C4-2B (cell line): Measurements from ENCODE around the gene SPATA33.
"Not testable (repeated sequence)": the region's sequence is repeated elsewhere in the genome, so short reads cannot be mapped to it uniquely, and the experiment has no call there.

ENCODE experiments used
- H3K27ac ChIP-seq: fragments of 450-650 bp; 2 replicates; pipeline ENCODE4 v1.5.1; 2017
- CTCF ChIP-seq: fragments of 450-650 bp; conservative IDR thresholded peaks from 2 replicates; pipeline ENCODE4 v1.5.1; 2017; ENCODE audit warnings: mild to moderate bottlenecking
- ZFX ChIP-seq: fragments of 450-650 bp; IDR thresholded peaks from 2 replicates; pipeline ENCODE4 v1.6.1; 2017

The SPATA33 gene

GRCh38 chr16:89697616-89698331 lies 40.1 kb downstream of the SPATA33 start:
- H3K27ac ChIP-seq: no peak overlapping the region
- TF ChIP-seq ZFX (no peak), CTCF (no peak)

- not testable (repeated sequence) for H3K27ac ChIP-seq
Measured at GRCh38 chr16:89698717-89699116, 41.1 kb downstream of the SPATA33 start.

GRCh38 chr16:89699629-89700099 lies 42.0 kb downstream of the SPATA33 start:
- H3K27ac ChIP-seq: peak overlapping the region; percentile 89

DNA sequence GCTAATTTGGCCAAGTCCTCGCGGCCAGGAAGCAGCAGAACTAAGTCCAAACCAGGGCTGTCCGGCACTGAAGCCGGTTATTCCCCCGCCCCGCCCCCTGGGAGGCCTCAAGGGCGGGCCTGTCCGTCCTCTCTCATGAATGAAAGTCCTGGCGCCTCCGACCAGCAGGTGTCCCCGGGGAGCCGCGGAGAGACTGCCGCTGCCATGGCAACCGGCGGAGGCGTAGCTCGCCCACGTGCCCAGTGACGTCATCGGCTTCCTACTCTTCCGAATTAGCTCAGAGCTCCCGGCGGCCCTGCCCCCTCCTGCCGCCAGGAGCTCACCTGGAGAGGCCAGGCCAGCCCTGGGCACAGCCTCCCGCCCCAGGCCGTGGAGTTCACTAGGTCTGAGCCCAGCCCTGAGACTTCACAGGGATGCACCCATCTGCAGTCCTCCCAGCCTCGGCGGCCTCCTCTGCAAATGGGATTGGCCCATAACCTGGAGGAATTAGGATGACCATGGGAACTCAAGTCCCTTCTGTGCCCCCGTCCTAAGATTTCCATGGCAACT lies 42.5 kb downstream of the SPATA33 start:
- TF ChIP-seq CTCF: peak; percentile 70
- no peak for TF ChIP-seq ZFX
- H3K27ac ChIP-seq: peak overlapping the region; percentile 89

GRCh38 chr16:89700649-89701424 lies 43.2 kb downstream of the SPATA33 start:
- H3K27ac ChIP-seq: peak overlapping the region; percentile 89
- no peak for TF ChIP-seq CTCF

DNA sequence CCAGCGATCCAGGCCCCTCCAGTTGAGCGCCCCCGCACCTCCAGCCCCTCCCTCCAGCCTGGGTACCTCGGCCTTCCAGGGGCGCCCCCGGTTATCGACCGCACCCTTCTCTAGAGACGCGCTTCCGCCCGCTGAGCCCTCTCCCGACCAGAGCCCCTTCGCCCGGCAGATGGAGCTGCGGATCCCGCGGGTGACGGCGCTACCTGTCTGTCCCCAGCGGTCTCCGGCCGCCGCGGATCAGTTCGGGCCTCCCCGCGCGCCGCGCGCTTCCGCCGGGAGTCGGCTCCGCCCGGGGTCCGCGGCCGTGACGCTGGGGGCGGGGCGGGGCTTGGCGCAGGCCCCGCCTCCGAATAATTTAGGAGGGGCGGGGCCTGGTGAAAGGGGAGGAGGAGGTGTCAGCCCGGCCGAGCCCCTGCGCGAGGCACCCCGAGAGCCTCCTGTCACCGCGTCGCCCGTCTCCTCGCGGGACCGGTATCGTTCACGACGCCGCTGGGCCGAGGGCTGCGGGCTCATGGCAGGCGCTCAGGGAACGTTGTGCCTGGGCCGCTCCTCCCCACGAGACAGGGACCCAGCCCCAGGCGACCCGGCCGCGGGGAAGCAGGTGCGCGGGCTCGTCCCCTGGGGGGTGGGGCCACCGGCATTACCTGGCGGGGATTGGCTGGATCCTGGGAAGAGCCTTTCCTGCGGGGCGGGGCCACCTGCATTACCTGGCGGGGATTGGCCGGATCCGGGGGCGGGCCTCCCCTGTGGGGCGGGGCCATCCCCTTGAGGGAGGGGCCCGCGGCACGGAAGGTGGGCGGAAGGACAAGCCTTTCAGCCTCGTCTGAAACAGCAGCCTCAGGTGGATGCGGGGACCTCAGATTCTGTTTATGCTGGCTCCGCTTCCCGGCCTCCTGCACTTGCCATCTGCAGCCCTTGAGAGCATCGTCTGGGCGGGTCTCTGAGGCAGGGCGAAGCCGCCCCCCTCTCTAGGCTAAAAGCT lies 44.1 kb downstream of the SPATA33 start, which contains the start of gene SPATA2L:
TSS of gene SPATA2L (minus strand) at position 281 of the 982 bp plus-strand sequence. CDS start 473 bp downstream, outside the sequence.
- peak within 1 kb of the TSS; percentile 89 for H3K27ac ChIP-seq
- TF ChIP-seq ZFX: no peak
- TF ChIP-seq CTCF: peak; percentile 55

GRCh38 chr16:89704281-89704680 lies 46.6 kb downstream of the SPATA33 start:
- H3K27ac ChIP-seq: peak overlapping the region; percentile 19; the same call in 1 of the 2 replicates
- no peak for TF ChIP-seq CTCF
- no peak for TF ChIP-seq ZFX
